GM21360 (cell line): Measurements from ENCODE around the gene TMEM116.
"Not testable (repeated sequence)": the region's sequence is repeated elsewhere in the genome, so short reads cannot be mapped to it uniquely, and the experiment has no call there.

Experiments
- ATAC-seq: cut with Tn5 transposase; IDR thresholded peaks from one replicate; pipeline ENCODE4 v1.9.1; 2021; ENCODE audit warnings: mild to moderate bottlenecking, moderate library complexity; ENCODE audit not compliant: unreplicated experiment

TMEM116 gene

DNA sequence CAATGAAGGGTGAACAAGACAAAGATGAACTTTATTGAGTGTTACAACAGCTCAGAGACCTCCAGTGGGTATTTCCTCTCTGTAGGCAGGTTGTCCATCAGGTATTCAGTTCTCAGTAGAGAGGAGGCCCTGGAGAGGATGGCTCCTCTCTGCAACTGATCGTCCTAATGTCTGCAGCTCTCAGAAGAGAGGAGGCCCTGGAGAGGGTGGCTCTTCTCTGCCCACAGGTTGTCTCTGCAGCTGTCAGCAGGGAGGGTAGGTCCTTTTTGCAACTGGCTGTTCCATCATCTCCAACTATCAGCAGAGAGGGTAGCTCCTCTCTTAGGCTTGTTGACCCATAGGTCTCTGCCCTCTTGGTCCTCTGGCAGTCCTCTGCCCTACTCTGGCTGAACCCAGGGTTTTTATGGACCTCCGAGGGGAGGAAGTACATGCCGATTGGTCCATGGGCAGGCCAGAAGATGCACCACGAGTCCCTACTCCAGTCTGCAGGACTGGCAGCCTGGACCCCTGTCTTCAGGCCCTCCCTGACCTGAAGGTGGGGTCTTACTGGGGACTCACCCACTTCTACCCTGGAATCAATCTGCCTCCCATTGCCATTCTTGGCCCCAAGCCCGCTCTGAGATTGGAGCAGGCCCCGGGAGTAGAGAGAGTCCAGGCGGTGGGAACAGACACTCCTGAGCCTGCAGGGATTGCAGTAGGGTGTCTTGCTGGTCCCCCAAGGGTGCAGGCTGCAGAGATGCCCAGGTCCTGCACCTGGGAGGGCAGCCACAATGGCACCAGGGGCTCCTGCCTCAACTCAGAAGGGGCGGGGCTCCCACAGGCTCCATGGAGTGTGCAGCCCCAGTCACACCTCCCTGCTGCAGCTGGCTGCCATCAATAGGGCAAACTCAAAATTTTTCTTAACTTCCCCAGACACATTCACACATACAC lies 2.3 kb downstream of the TMEM116 start:
- no peak for ATAC-seq

DNA sequence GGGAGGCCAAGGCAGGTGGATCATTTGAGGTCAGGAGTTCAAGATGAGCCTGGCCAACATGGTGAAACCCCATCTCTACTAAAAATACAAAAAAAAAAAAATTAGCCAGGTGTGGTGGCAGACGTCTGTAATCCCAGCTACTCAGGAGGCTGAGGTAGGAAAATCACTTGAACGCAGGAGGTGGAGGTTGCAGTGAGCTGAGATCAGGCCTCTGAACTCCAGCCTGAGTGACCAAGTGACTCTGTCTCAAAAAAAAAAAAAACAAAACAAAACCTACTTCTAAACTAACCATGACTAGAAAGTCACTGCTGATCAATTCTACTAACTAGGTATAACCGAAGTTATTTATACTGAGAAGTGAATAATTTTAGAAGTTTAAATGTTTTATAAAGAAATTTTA lies 3.4 kb downstream of the TMEM116 start:
- ATAC-seq, result not testable (repeated sequence)

DNA sequence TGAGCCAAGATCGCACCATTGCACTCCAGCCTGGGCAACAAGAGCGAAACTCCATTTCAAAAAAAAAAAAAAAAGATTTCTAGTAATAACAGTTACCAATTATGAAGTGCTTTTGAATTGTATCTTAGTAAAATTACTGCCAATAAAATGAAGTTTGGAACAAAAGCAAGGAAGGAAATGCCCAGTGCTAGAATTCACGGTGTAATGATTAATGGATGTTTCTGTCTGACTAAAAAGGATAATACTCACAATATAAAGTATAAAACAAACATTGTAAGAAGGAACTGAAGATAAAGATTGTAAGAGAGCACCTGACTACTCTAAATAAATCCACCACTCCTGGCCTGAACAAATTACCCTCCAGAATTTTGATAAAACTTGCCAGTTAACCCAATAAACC lies 4.0 kb downstream of the TMEM116 start:
- no peak for ATAC-seq

DNA sequence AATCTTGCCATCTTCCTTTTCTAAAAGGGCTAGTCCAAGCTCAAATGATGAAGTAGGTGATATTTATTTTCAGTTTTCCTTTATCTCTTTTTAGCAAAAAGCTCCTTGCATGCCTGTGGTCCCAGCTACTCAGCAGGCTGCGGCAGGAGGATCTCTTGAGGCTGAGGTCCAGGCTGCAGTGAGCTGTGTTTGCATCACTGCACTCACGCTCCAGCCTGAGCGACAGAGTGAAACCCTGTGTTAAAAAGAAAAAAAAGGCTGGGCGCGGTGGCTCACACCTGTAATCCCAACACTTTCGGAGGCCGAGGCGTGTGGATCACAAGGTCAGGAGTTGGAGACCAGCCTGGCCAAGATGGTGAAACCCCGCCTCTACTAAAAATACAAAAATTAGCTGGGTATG lies 5.0 kb downstream of the TMEM116 start:
- no peak for ATAC-seq

DNA sequence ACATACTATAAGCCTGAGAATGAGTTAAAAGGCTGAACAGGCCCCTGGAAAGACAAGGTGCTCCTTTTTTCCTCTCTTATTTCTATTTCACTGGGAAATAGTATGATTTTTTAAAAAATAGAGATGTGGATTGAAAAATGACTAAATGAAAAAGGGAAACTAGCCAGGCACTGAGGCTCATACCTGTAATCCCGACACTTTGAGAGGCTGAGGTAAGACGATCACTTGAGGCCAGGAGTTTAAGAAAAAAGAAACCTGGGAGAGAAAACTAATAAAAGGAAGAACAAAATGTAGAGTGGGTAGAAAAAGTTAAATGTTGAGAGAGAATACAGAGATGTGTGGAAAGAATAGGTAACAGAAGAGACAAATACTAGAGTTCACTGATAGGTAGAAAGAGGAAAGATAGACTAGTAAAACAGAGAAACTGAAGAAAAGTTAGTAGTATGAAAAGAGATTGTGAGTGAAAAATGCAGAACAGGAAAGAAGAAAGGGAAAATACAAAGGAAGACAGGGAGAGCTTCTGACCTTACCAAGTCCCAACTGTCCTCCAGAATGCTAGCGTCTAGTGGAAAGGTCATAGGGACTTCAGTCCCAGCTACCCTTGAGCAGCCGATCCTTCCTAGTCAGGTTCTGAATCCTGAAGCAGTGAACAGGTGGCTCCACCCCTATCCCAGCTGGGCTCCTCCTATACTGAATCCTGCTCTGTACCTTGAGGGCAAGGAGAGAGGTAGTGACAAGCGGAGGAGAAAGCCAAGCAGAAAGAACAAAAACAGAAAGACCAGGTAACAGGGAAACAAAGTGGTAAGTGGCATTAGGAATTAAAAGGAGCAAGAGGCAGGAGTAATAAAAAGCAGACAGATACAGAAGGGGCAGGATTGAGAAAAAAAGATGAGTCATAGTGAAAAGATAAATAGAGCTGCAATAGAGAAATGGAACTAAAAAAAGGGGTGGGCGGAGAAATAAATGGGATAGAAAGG lies 7.3 kb downstream of the TMEM116 start:
- no peak for ATAC-seq

DNA sequence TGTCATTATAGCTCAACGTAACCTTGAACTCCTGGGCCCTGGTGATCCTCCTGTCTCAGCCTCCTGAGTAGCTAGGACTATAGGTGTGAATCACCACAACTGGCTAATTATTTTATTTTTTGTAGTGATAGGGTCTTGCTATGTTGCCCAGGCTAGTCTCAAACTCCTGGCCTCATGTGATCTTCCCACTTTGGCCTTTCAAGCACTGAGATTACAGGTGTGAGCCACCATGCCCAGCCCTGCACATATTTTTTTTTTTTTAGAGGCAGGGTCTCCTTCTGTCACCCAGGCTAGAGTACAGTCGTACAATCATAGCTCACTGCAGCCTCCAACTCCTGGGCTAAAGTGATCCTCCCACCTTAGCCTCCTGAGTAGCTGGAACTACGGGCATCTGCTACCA lies 8.9 kb downstream of the TMEM116 start:
- no peak for ATAC-seq

DNA sequence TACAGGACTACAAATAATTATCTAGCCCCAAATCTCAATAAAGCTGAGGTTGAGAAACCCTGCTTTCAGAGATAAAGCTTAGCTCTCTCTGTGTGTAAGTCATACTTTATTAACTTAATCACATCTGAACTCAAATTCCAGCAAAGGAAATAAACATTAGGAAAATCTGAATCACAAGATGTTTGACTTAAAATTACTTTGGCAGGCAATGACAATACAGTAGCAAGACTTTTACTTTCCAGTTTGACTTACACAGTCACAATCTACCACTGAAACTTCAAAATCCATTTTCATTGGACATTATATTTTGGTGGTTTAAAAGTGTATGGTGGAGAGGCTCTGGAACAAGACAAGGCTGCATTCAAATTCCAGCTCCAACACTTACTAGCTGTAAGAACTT lies 11.4 kb downstream of the TMEM116 start:
- ATAC-seq, result no peak

DNA sequence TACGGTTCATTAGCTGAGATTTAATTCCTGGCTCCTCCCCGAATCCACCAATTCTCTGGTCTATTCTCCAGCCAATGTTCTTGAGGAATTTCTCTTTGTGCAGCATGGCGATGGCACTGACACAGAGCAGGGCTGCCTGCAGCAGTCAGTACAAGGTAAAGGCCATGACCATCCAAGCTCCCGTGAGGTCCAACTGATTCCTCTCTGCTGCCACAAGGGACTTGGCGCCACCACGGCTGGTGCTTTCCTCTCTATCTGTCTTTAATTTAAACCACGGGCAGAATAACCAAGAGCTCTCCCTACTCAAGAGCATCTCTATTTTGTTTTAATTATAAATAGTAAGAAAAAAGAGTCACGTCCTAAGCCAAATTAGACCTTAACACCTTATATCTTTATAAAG lies 12.1 kb downstream of the TMEM116 start:
- no peak for ATAC-seq

DNA sequence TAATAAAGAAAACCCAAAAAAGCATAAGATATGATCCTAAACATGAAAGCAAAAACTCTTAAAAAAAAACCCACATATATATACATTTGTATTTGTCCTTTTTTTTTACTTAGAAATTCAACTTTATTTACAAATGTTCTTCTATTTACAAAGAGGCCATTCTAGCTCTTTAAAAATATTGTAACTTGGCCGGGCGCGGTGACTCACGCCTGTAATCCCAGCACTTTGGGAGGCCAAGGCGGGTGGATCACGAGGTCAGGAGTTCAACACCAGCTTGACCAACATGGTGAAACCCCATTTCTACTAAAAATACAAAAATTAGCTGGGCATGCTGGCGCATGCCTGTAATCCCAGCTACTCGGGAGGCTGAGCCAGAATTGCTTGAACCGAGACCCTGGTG lies 13.8 kb downstream of the TMEM116 start:
- not testable (repeated sequence) for ATAC-seq

DNA sequence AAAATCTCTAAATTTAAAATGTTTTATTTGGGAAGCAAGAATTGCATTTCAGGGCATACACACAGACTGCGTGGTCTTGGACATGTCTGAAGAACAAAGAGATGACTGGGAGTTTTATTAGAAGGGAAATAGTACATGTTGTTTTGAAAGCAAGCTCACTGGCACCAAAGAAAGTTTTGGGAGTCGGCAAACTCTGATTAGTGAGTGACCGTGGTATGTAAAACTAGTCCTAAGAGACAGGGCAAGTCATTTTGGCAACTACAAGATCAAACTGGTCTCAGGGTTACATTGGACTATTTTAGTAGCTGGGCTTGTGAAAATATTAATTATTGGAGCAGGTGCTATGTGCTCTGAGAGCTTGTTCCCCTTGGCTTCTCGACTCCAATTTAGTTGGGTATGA lies 14.9 kb downstream of the TMEM116 start:
- no peak for ATAC-seq

DNA sequence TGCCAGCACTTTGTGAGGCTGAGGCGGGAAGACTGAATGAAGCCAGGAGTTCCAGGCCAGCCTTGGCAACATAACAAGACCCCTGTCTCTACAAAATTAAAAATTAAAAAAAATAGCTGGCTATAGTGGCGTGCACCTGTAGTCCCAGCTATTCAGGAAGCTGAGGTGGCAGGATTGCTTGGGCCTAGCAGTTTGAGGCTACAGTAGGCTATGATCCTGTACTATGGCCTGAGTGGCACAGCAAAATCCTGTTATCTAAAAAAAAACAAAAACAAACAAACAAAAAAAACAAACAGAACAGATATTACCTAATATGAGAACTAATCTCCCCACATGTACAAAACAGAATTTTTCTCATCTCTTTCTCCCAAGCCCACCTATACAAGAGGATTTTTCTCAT lies 15.7 kb downstream of the TMEM116 start:
- no peak for ATAC-seq

DNA sequence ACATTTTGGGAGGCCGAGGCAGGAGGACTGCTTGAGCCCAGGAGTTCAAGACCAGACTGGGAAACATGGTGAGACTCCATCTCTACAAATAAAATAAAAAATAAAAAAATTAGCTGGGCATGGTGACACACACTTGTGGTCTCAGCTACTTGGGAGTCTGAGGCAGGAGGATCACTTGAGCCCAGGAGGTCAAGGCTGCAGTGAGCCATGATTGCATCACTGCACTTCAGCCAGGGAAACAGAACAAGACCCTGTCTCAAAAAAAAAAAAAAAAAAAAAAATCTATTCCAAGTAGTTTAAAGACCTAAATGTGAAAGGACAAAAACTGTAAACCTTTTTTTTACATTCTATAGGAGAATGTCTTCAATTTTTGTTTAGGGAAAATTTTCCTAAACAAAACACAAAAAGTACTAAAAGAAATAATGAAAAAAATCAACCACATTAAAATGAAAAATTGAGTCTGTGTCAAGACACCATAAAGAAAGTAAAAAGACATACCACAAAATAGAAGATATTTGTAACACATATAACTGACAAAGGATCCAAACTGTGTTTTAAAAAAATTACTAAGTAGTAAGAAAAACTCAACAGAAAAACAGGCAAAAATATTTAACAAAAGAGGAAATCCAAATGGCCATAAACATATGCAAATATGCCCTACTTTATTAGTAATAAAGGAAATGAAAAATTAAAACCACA lies 17.0 kb downstream of the TMEM116 start:
- ATAC-seq, result no peak

DNA sequence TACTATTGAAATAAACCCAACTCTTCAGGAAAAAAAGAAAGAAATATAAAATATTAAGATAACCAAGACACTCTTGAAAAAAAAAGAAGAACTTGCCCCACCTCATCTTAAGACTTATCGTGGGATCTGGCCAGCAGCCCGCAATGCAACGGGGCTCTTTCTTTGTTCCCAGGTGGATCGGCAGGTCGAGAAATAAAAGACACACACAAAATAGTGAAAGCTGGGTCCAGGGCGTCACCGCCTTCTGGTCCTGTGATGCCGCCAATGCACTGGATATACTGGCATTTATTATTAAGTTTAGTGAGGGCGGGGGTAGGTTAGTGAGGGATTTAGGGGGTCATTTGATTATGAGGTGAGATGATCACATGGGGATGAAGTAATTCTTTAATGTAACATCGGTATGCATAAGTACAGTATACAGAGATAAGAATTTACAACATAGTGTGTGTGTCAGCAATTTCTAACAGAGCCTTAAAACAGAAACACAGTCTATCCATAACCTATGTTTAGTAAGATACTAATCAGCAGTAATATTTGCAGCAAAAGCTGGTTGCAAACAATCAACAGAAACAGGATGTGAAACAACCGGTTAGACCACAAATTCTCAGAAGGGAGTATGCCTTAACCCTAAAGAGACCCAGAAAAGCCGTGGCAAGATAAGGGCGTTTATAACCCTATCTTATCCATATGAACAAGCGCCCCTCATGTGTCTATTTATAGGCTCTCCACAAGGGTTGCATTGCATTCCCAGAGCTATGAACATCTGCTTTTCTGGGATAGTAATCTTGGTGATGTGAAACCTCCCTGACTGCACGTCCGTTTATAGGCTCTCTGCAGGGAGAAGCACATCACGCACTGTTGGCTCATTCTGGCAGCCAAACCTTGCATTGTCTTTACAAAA lies 18.5 kb downstream of the TMEM116 start:
- not testable (repeated sequence) for ATAC-seq

DNA sequence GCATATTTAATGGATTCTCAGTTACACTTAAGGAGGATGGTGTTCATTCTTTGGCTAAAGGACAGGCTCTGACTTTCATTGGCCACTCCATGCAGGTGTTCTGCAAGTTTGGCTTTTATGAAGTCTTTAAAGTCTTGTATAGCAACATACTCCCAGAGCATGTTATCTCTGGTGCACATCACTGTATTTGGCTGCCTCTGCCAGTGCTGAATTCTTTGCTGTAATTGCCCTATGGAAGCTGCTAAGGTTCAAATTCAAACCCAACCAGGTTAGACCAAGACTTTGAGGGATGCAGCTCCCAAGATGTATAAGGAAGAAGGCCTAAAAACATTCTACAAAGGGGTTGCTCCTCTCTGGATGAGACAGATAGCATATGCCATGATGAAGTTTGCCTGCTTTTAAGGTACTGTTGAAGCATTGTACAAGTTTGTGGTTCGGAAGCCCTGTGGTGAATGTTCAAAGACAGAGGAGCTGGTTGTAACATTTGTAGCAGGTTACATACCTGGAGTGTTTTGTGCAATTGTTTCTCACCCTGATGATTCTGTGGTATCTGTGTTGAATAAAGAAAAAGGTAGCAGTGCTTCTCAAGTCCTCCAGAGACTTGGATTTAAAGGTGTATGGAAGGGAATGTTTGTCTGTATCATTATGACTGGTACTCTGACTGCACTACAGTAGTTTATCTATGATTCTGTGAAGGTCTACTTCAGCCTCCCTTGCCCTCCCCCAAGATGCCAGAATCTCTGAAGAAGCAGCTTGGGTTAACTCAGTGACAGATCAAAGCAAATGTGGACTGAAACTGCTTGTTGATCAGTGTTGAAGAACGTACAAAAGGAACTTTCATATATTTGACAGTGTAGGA lies 19.4 kb downstream of the TMEM116 start:
- ATAC-seq, result peak; percentile 63

DNA sequence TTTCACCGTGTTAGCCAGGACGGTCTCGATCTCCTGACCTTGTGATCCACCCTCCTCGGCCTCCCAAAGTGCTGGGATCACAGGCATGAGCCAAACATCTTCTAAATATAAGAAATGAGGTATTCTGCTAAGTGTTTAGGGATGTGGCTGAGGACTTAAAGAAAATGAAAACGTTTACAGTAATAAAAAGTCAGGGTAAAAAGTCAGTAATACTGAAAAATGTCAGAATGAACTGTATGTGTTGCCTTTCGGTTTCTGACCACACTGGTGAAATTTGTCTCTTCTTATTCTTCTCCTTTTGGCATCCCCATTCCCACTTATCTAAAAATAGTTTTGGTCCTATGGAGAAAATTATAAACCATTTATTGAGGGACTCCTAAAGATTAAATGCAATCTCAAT lies 20.5 kb downstream of the TMEM116 start:
- ATAC-seq, result no peak

DNA sequence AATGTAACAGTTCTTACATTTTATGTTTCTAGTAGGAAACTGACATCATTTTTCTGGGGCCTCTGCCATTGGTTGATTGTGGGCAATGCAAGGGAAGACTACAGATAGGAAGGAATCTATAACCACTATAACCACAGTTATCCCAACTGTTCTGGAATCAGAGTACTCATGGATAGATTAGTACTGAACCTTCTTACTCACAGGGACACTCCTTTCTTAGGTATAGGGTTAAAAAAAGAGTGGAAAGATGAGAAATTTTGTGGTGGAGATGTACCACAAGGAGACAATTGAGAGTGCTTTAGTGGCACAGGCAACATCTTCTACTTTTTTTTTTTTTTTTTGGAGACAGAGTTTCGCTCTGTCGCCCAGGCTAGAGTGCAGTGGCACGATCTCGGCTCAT lies 21.0 kb downstream of the TMEM116 start:
- no peak for ATAC-seq

DNA sequence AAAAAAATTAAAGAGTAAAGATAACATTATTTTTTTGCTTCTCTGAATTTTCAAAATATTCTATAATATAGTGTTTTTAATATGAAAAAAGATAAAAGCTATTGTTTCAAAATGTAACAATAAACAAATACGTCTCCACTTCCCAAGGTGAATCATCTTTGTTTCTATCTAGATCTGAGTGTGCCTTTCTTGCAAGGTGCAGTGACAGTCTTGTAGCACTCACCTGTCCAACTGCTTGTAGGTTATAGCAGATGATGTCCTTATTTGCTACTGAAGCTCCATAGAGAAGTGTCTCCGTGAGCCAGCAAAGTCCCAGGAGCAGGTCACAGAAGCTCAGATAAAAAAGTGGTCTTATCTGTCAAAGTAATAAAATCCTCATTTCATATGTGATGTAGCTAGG lies 21.4 kb downstream of the TMEM116 start:
- ATAC-seq, result no peak

DNA sequence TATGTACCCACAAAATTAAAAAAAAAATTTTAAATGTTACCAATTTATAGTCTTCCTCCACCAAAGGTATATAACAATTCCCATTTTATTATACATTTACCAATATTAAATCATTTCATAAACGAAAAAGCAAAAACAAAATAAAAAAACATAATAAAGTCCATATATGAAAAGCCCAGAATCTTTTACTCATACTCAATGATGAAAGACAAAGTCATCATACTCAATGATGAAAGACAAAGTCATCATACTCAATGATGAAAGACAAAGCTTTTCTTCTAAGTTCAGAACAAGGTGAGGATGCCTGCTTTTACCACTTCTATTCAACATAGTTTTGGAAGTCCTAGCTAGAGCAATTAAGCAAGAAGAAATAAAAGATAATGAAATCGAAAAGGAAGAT lies 28.1 kb downstream of the TMEM116 start:
- no peak for ATAC-seq

DNA sequence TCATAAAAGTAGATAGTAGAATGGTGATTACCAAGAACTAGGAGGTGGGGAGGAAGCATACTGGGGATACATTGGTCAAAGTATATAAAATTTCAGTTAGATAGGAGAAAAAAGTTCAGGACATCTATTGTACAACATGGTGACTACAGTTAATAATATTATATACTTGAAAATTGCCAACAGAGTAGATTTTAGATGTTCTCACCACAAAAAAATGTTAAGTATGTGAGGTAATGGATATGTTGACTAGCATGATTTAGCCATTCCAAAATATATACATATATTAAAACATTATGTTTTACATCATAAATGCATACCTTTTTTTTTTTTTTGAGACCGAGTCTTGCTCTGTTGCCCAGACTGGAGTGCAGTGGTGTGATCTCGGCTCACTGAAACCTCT lies 31.0 kb downstream of the TMEM116 start:
- no peak for ATAC-seq
